C4-2B (cell line): ENCODE measurements around the gene NIT2.

Experiments
- ZFX ChIP-seq: fragments of 450-650 bp; IDR thresholded peaks from 2 replicates; pipeline ENCODE4 v1.6.1; 2017
- TF ChIP-seq, protein P1 (sequence below): fragments of 450-650 bp; conservative IDR thresholded peaks from 2 replicates; pipeline ENCODE4 v1.5.1; 2017; ENCODE audit warnings: mild to moderate bottlenecking

- TF ChIP-seq, protein P1, sequence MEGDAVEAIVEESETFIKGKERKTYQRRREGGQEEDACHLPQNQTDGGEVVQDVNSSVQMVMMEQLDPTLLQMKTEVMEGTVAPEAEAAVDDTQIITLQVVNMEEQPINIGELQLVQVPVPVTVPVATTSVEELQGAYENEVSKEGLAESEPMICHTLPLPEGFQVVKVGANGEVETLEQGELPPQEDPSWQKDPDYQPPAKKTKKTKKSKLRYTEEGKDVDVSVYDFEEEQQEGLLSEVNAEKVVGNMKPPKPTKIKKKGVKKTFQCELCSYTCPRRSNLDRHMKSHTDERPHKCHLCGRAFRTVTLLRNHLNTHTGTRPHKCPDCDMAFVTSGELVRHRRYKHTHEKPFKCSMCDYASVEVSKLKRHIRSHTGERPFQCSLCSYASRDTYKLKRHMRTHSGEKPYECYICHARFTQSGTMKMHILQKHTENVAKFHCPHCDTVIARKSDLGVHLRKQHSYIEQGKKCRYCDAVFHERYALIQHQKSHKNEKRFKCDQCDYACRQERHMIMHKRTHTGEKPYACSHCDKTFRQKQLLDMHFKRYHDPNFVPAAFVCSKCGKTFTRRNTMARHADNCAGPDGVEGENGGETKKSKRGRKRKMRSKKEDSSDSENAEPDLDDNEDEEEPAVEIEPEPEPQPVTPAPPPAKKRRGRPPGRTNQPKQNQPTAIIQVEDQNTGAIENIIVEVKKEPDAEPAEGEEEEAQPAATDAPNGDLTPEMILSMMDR, result no peak
- TF ChIP-seq ZFX, result no peak
Observed at GRCh38 chr3:100331660-100332059, 2.9 kb upstream of the NIT2 start.
